Stimulated activated naive CD4-positive, alpha-beta T cell treated with Interleukin-2 at 50 U/mL for 16 hours (primary cell): ENCODE measurements around the gene HJV.

ENCODE experiments used
- DNase-seq: peaks from one replicate; lab custom pipeline; 2025; lab: John Stamatoyannopoulos, UW

Gene HJV

GRCh38 chr1:145993618-145994390 is 27.7 kb downstream of the HJV start:
- DNase-seq, result no peak

GRCh38 chr1:145992958-145993617 is 28.4 kb downstream of the HJV start:
- no peak for DNase-seq

GRCh38 chr1:145992502-145992936 is 29.0 kb downstream of the HJV start:
- no peak for DNase-seq

GRCh38 chr1:145991735-145992412 is 29.7 kb downstream of the HJV start:
- no peak for DNase-seq

- no peak for DNase-seq
Observed at GRCh38 chr1:145990249-145990855, 31.2 kb downstream of the HJV start.

- DNase-seq, result no peak
Observed at GRCh38 chr1:145988773-145989172, 32.8 kb downstream of the HJV start.

GRCh38 chr1:145987926-145988325 is 33.6 kb downstream of the HJV start:
- no peak for DNase-seq

- no peak for DNase-seq
Observed at GRCh38 chr1:145986551-145986950, 35.0 kb downstream of the HJV start.

- no peak for DNase-seq
Observed at GRCh38 chr1:145985502-145986439, 35.8 kb downstream of the HJV start.

GRCh38 chr1:145985129-145985501 is 36.4 kb downstream of the HJV start:
- no peak for DNase-seq

- DNase-seq, result no peak
Observed at GRCh38 chr1:145983960-145984830, 37.3 kb downstream of the HJV start.

GRCh38 chr1:145983206-145983675 is 38.3 kb downstream of the HJV start:
- no peak for DNase-seq

- no peak for DNase-seq
Observed at GRCh38 chr1:145982010-145982723, 39.4 kb downstream of the HJV start.

GRCh38 chr1:145980457-145980994 is 41.0 kb downstream of the HJV start:
- DNase-seq, result no peak

- no peak for DNase-seq
Observed at GRCh38 chr1:145979746-145980456, 41.6 kb downstream of the HJV start.

GRCh38 chr1:145978854-145979745 is 42.4 kb downstream of the HJV start:
- peak; percentile 79 for DNase-seq

GRCh38 chr1:145978471-145978853 is 43.1 kb downstream of the HJV start:
- no peak for DNase-seq
